GM20000 (cell line): ENCODE measurements around the gene APOBEC3F.
"Not testable (repeated sequence)": the region's sequence is repeated elsewhere in the genome, so short reads cannot be mapped to it uniquely, and the experiment has no call there.

Experiments
- DNase-seq: peaks from one replicate; pipeline ENCODE4 v3.0.0; 2012; ENCODE audit warnings: low spot score
- TF ChIP-seq, protein P1 (sequence below): IDR thresholded peaks from 2 replicates; pipeline ENCODE4 v1.5.1; 2012; ENCODE audit warnings: mild to moderate bottlenecking, control low read depth; ENCODE audit errors: extremely low read depth, missing control alignments

The APOBEC3F gene

GRCh38 chr22:39040538-39041296 is at the start of gene APOBEC3F:
TSS of gene APOBEC3F (plus strand) at chr22:39040864. CDS start at chr22:39040961, 97 bp downstream.
- DNase-seq = not testable (repeated sequence)

DNA sequence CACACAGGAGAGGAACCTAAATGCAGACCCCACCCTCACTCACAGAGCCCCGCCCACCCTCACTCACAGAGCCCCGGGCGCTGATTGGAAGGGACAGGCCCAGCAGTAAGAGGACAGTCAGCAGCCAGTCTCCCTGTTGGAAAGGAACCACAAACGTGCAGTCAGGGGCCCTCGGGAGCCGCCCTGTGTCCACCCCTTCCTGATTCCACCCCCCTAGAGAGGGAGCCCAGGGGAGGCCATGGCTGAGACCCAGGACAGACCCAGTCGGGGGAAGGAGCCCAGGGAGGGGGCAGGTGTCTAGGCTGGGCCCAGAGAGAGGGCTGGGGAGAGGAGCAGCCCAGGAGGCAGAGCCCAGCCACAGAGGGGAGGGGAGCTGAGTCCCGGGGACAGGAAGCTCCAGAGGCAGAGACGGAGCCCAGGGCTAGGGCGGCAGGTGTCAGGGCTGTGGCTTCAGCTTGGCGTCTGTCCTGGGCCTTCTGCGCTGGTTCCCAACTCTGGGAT is 47.7 kb upstream of the APOBEC3F start:
- not testable (repeated sequence) for DNase-seq

- TF ChIP-seq, protein P1, sequence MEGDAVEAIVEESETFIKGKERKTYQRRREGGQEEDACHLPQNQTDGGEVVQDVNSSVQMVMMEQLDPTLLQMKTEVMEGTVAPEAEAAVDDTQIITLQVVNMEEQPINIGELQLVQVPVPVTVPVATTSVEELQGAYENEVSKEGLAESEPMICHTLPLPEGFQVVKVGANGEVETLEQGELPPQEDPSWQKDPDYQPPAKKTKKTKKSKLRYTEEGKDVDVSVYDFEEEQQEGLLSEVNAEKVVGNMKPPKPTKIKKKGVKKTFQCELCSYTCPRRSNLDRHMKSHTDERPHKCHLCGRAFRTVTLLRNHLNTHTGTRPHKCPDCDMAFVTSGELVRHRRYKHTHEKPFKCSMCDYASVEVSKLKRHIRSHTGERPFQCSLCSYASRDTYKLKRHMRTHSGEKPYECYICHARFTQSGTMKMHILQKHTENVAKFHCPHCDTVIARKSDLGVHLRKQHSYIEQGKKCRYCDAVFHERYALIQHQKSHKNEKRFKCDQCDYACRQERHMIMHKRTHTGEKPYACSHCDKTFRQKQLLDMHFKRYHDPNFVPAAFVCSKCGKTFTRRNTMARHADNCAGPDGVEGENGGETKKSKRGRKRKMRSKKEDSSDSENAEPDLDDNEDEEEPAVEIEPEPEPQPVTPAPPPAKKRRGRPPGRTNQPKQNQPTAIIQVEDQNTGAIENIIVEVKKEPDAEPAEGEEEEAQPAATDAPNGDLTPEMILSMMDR = no peak
- DNase-seq = no peak
Measured at GRCh38 chr22:38996105-38996504, 44.6 kb upstream of the APOBEC3F start.

DNA sequence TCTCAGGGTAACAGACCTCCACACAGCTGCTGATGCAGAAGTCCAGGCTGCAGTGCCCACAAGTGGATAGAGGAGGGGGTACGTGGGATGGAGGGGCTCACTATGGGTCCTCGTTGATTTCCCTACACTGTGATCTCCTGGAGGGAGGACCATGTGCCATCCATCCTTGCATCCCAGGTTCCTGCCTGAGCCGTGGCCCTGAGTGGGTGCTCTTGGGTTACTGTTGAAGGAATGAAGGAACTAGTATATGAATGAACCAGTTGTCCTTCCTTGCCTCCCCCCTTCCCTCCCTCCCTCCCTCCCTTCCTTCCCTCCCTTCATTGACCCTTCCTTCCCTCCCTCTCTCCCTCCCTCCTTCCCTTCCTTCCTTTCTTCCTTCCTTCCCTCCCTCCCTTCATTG is 43.1 kb upstream of the APOBEC3F start:
- DNase-seq = no peak
- TF ChIP-seq, protein P1 = no peak

- TF ChIP-seq, protein P1 = peak; percentile 58
- peak; percentile 79 for DNase-seq
Measured at GRCh38 chr22:39003165-39003638, 37.5 kb upstream of the APOBEC3F start.

DNA sequence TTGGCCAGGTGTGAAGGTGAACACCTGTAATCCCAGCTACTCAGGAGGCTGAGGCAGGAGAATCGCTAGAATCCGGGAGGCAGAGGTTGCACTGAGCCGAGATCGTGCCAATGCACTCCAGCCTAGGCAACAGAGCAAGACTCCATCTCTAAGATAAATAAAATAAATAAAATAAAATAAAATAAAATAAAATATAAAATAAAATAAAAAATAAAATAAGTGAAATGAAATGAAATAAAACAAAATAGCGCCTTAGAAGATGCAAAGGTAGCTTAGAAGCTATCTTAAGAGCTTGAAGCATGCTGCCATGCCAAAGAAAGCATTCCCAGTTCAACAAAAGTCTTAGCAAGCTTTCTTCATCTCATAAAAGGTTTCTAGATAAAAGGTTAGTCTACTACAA is 33.5 kb upstream of the APOBEC3F start:
- no peak for DNase-seq
- TF ChIP-seq, protein P1 = no peak

DNA sequence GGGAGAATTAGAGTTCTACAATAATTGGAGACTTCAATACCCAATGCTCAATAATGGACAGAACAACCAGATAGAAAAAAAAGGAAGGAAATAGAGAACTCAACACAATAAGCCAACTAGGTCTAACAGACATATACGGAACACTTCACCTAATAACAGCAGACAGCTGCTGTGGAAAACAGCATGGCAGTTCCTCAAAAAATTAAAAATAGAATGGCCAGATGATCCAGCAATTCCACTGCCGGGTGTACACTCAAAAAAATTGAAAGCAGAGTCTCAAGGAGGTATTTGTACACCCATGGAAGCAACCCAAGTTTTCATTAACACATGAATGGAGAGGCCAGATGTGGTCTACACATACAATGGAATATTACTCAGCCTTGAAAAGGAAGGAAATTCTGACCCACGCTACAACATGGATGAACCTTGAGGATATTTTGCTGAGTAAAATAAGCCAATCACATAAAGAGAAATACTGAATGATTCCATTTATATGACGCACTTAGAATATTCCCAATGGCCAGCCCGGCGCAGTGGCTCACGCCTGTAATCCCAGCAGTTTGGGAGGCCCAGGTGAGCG is 32.3 kb upstream of the APOBEC3F start:
- DNase-seq = not testable (repeated sequence)

DNA sequence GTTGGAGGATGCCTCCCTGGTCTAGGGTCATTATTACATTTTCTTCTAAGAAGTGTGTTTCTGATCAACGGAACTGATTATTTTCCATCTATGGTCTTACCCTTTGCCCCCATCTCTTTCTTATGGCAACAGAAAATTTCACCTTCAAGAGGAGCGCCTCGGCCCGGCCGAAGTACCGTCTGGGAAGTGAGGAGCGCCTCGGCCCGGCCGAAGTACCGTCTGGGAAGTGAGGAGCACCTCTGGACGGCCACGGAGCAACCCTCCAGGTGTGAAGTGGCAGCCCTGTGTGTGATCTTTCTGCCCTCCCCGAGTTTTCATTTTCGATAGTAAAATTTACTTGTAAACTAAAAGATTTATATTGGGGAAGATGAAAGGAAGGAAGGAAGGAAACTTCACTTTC is 29.7 kb upstream of the APOBEC3F start:
- no peak for DNase-seq

More for the DNA sequence above, 29.7 kb upstream of the APOBEC3F start:
- TF ChIP-seq, protein P1 = no peak
